H7 (cell line): Measurements from ENCODE around the gene KCNAB1. TPM values are rescaled to one million over a fixed set of nuclear protein-coding genes. Genes with fewer than 3 reads are reported as not detected.
A peak's percentile ranks its signal among the peaks of the same experiment; 100 is the strongest.

Source experiments
- DNase-seq: peaks from one replicate; pipeline ENCODE4 v3.0.0; 2012
- H3K27me3 ChIP-seq: 2 replicates; pipeline ENCODE4 v1.6.0; 2011; ENCODE audit warnings: mild to moderate bottlenecking, low read length; ENCODE audit not compliant: control insufficient read depth, insufficient read depth
- H3K36me3 ChIP-seq: replicated peaks from 2 replicates; pipeline ENCODE4 v1.5.1; 2011; ENCODE audit warnings: low read length; ENCODE audit not compliant: control insufficient read depth, insufficient read depth
- H3K4me3 ChIP-seq: 2 replicates; pipeline ENCODE4 v1.5.1; 2011; ENCODE audit warnings: low read depth, mild to moderate bottlenecking, control low read depth, low read length, moderate library complexity; ENCODE audit not compliant: insufficient read depth
- total RNA-seq: library from RNA; depleted of rRNA; stranded (reverse); fragments of >200 nt; shearing (Covaris generic); gene quantifications from 2 replicates; pipeline ENCODE4 v1.2.3, GENCODE V29; 2014

The KCNAB1 gene
- total RNA-seq, 1 experiment from 2014 or later = 0.42 TPM

GRCh38 chr3:156483961-156484787 lies 363.8 kb downstream of the KCNAB1 start:
- no peak for DNase-seq
- no peak overlapping the region for H3K4me3 ChIP-seq
- no peaks in the 10 kb centered on the region for H3K27me3 ChIP-seq
- H3K36me3 ChIP-seq = no peaks in the 10 kb centered on the region

GRCh38 chr3:156488767-156489166 lies 368.4 kb downstream of the KCNAB1 start:
- H3K36me3 ChIP-seq = no peaks in the 10 kb centered on the region
- DNase-seq = no peak
- H3K27me3 ChIP-seq = no peaks in the 10 kb centered on the region
- H3K4me3 ChIP-seq = no peak overlapping the region

GRCh38 chr3:156489462-156489911 lies 369.1 kb downstream of the KCNAB1 start:
- no peaks in the 10 kb centered on the region for H3K27me3 ChIP-seq
- DNase-seq = no peak
- H3K36me3 ChIP-seq = no peaks in the 10 kb centered on the region
- no peak overlapping the region for H3K4me3 ChIP-seq

GRCh38 chr3:156491192-156491591 lies 370.8 kb downstream of the KCNAB1 start:
- H3K4me3 ChIP-seq = no peak overlapping the region
- no peak for DNase-seq
- no peaks in the 10 kb centered on the region for H3K36me3 ChIP-seq
- no peaks in the 10 kb centered on the region for H3K27me3 ChIP-seq

- DNase-seq = no peak
- Histone ChIP-seq H3K4me3 (no peak overlapping the region), H3K27me3 (no peaks in the 10 kb centered on the region), H3K36me3 (no peaks in the 10 kb centered on the region; the same call in 1 of the 2 replicates)
Measured at GRCh38 chr3:156492801-156493261, 372.5 kb downstream of the KCNAB1 start.

GRCh38 chr3:156493887-156494286 lies 373.5 kb downstream of the KCNAB1 start:
- no peak for DNase-seq
- Histone ChIP-seq H3K27me3 (no peaks in the 10 kb centered on the region), H3K36me3 (no peaks in the 10 kb centered on the region; the same call in 1 of the 2 replicates), H3K4me3 (no peak overlapping the region)

GRCh38 chr3:156495816-156496215 lies 375.4 kb downstream of the KCNAB1 start:
- Histone ChIP-seq H3K36me3 (no peaks in the 10 kb centered on the region; the same call in 1 of the 2 replicates), H3K27me3 (no peaks in the 10 kb centered on the region), H3K4me3 (no peak overlapping the region)
- no peak for DNase-seq

- Histone ChIP-seq H3K27me3 (no peaks in the 10 kb centered on the region), H3K36me3 (no peaks in the 10 kb centered on the region; the same call in 1 of the 2 replicates), H3K4me3 (no peak overlapping the region)
- no peak for DNase-seq
Measured at GRCh38 chr3:156497326-156497725, 376.9 kb downstream of the KCNAB1 start.

GRCh38 chr3:156498307-156498706 lies 377.9 kb downstream of the KCNAB1 start:
- Histone ChIP-seq H3K27me3 (no peaks in the 10 kb centered on the region), H3K4me3 (no peak overlapping the region), H3K36me3 (no peaks in the 10 kb centered on the region; the same call in 1 of the 2 replicates)
- DNase-seq = no peak

- no peak overlapping the region for H3K4me3 ChIP-seq
- no peak for DNase-seq
- no peaks in the 10 kb centered on the region for H3K36me3 ChIP-seq
- no peaks in the 10 kb centered on the region for H3K27me3 ChIP-seq
Measured at GRCh38 chr3:156507285-156507684, 386.9 kb downstream of the KCNAB1 start.

- Histone ChIP-seq H3K4me3 (no peak overlapping the region), H3K36me3 (no peaks in the 10 kb centered on the region), H3K27me3 (no peaks in the 10 kb centered on the region)
- DNase-seq = peak; percentile 71
Measured at GRCh38 chr3:156509189-156510174, 389.1 kb downstream of the KCNAB1 start.

- no peak for DNase-seq
- Histone ChIP-seq H3K36me3 (no peaks in the 10 kb centered on the region), H3K4me3 (no peak overlapping the region), H3K27me3 (no peaks in the 10 kb centered on the region)
Measured at GRCh38 chr3:156511987-156512677, 391.8 kb downstream of the KCNAB1 start.

GRCh38 chr3:156513619-156514018 lies 393.2 kb downstream of the KCNAB1 start:
- Histone ChIP-seq H3K4me3 (no peak overlapping the region), H3K27me3 (no peaks in the 10 kb centered on the region), H3K36me3 (no peaks in the 10 kb centered on the region)
- no peak for DNase-seq

- no peaks in the 10 kb centered on the region for H3K36me3 ChIP-seq
- DNase-seq = no peak
- no peak overlapping the region for H3K4me3 ChIP-seq
- H3K27me3 ChIP-seq = no peaks in the 10 kb centered on the region
Measured at GRCh38 chr3:156516284-156516683, 395.9 kb downstream of the KCNAB1 start.
